ENCODE measurements around the gene CCDC188. TPM values are rescaled to one million over a fixed set of nuclear protein-coding genes. Genes with fewer than 3 reads are reported as not detected.

Gene CCDC188
- total and polyA plus RNA-seq, 2 of the 13 experiments (the other 11 are each of a cell fraction or from before 2014, with no cell fraction given): not detected

DNA sequence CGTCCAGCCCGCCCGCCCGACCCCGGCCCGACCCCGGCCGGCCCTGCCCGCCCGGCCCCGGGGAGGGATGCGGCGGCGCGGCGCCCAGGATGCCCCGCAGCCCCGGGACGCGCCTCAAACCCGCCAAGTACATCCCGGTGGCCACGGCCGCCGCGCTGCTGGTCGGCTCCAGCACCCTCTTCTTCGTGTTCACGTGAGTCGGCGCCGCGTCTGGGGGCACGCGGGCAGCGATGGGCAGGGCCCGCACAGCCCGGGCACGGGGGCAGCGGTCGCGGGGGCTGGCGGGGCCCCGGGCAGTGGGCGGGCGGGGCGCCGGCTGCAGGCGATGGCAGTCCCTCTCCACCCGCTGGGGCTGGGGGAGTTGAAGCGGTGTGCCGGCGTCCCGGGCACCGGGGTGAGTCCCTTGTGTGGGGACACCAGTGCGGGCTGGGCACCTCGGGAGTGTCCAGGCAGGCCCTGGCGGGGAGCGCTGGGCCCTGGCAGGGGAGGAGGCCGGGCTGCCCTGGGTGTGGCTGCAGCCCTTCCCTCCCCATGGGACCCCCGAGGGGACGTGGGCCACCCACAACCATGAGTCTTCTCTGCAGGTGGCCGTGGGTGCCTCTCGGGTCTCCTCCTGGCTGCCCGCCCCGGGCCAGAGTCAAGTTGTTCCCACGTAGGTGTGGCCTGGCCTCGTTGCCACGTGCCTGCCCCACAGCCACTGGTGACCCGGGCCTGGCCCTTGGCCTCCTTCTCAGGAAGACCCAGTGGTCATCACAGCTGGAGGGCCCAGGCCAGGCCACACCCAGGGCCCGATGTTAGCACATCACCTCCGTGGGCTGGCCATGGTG, 18.8 kb downstream of the CCDC188 start (continued):
- TF ChIP-seq, protein P1, sequence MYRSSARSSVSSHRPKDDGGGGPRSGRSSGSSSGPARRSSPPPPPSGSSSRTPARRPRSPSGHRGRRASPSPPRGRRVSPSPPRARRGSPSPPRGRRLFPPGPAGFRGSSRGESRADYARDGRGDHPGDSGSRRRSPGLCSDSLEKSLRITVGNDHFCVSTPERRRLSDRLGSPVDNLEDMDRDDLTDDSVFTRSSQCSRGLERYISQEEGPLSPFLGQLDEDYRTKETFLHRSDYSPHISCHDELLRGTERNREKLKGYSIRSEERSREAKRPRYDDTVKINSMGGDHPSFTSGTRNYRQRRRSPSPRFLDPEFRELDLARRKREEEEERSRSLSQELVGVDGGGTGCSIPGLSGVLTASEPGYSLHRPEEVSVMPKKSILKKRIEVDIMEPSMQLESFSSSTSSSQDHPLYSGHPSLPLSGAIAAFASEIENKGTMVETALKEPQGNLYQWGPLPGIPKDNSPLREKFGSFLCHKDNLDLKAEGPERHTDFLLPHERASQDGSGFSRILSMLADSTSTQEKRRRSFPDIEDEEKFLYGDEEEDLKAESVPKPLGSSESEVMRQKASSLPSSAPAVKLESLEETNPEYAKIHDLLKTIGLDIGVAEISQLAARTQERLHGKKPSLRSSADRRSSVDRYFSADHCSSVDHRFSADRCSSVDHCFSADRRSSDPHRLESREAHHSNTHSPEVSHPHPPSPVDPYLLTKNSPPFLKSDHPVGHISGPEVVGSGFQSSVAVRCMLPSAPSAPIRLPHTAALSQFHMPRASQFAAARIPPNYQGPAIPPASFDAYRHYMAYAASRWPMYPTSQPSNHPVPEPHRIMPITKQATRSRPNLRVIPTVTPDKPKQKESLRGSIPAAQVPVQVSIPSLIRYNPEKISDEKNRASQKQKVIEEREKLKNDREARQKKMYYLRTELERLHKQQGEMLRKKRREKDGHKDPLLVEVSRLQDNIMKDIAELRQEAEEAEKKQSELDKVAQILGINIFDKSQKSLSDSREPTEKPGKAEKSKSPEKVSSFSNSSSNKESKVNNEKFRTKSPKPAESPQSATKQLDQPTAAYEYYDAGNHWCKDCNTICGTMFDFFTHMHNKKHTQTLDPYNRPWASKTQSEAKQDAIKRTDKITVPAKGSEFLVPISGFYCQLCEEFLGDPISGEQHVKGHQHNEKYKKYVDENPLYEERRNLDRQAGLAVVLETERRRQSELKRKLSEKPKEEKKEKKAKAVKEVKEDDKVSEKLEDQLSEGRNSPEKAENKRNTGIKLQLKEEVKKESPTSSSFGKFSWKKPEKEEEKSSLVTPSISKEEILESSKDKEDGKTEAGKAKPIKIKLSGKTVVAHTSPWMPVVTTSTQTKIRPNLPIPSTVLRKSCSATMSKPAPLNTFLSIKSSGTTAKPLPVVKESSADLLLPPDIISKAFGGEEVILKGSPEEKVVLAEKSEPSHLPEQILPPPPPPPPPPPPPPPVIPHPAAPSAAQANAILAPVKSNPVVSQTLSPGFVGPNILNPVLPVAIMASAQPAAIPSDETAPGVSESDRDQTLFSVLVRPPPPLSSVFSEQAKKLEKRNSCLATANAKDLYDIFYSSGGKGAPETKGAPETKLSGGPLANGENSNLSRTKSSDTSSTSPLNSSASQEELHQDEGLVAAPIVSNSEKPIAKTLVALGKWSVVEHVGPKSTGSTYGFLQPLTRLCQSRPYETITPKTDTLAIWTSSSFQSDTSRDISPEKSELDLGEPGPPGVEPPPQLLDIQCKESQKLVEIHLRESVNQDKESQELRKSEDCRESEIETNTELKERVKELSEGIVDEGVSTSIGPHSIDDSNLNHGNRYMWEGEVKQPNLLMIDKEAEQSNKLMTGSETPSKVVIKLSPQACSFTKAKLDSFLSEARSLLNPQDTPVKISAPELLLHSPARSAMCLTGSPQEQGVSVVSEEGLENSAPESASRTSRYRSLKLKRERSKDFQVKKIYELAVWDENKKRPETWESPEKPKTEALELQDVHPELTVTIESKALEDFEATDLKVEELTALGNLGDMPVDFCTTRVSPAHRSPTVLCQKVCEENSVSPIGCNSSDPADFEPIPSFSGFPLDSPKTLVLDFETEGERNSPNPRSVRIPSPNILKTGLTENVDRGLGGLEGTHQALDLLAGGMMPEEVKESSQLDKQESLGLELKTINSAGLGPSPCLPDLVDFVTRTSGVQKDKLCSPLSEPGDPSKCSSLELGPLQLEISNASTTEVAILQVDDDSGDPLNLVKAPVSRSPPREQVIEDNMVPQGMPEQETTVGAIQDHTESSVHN (CRISPR knock-in tag; IDR thresholded peaks at IDR 0.05): no peak
- no peak for TF ChIP-seq ZNF343 (CRISPR knock-in tag; IDR thresholded peaks at IDR 0.05)
- TF ChIP-seq, protein P2, sequence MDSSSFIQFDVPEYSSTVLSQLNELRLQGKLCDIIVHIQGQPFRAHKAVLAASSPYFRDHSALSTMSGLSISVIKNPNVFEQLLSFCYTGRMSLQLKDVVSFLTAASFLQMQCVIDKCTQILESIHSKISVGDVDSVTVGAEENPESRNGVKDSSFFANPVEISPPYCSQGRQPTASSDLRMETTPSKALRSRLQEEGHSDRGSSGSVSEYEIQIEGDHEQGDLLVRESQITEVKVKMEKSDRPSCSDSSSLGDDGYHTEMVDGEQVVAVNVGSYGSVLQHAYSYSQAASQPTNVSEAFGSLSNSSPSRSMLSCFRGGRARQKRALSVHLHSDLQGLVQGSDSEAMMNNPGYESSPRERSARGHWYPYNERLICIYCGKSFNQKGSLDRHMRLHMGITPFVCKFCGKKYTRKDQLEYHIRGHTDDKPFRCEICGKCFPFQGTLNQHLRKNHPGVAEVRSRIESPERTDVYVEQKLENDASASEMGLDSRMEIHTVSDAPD (CRISPR knock-in tag; IDR thresholded peaks at IDR 0.05): no peak
- no peak for TF ChIP-seq NFYB (CRISPR knock-in tag; IDR thresholded peaks at IDR 0.05)
- no peak for TF ChIP-seq ZNF326 (CRISPR knock-in tag; IDR thresholded peaks at IDR 0.05; ENCODE audit: borderline replicate concordance)
- TF ChIP-seq NR2F1 (CRISPR knock-in tag; IDR thresholded peaks at IDR 0.05): no peak
- TF ChIP-seq ZMYM4 (CRISPR knock-in tag; IDR thresholded peaks at IDR 0.05): no peak
- TF ChIP-seq ZNF530 (CRISPR knock-in tag; IDR thresholded peaks at IDR 0.05; ENCODE audit: low read depth): no peak
- TF ChIP-seq, protein P3, sequence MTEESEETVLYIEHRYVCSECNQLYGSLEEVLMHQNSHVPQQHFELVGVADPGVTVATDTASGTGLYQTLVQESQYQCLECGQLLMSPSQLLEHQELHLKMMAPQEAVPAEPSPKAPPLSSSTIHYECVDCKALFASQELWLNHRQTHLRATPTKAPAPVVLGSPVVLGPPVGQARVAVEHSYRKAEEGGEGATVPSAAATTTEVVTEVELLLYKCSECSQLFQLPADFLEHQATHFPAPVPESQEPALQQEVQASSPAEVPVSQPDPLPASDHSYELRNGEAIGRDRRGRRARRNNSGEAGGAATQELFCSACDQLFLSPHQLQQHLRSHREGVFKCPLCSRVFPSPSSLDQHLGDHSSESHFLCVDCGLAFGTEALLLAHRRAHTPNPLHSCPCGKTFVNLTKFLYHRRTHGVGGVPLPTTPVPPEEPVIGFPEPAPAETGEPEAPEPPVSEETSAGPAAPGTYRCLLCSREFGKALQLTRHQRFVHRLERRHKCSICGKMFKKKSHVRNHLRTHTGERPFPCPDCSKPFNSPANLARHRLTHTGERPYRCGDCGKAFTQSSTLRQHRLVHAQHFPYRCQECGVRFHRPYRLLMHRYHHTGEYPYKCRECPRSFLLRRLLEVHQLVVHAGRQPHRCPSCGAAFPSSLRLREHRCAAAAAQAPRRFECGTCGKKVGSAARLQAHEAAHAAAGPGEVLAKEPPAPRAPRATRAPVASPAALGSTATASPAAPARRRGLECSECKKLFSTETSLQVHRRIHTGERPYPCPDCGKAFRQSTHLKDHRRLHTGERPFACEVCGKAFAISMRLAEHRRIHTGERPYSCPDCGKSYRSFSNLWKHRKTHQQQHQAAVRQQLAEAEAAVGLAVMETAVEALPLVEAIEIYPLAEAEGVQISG (CRISPR knock-in tag; IDR thresholded peaks at IDR 0.05): no peak
- TF ChIP-seq ZNF329 (CRISPR knock-in tag; IDR thresholded peaks at IDR 0.05; ENCODE audit: low read depth): no peak
- no peak for TF ChIP-seq ZNF446 (CRISPR knock-in tag; IDR thresholded peaks at IDR 0.05)
- TF ChIP-seq, protein P4, sequence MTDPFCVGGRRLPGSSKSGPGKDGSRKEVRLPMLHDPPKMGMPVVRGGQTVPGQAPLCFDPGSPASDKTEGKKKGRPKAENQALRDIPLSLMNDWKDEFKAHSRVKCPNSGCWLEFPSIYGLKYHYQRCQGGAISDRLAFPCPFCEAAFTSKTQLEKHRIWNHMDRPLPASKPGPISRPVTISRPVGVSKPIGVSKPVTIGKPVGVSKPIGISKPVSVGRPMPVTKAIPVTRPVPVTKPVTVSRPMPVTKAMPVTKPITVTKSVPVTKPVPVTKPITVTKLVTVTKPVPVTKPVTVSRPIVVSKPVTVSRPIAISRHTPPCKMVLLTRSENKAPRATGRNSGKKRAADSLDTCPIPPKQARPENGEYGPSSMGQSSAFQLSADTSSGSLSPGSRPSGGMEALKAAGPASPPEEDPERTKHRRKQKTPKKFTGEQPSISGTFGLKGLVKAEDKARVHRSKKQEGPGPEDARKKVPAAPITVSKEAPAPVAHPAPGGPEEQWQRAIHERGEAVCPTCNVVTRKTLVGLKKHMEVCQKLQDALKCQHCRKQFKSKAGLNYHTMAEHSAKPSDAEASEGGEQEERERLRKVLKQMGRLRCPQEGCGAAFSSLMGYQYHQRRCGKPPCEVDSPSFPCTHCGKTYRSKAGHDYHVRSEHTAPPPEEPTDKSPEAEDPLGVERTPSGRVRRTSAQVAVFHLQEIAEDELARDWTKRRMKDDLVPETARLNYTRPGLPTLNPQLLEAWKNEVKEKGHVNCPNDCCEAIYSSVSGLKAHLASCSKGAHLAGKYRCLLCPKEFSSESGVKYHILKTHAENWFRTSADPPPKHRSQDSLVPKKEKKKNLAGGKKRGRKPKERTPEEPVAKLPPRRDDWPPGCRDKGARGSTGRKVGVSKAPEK (CRISPR knock-in tag; IDR thresholded peaks at IDR 0.05; ENCODE audit: borderline replicate concordance): no peak
